Testis (tissue), 3 donors: ENCODE data around the gene SPRY1. TPM values are rescaled to one million over a fixed set of nuclear protein-coding genes. Genes with fewer than 3 reads are reported as not detected.

Experiments used
- DNase-seq: peaks from one replicate; pipeline ENCODE4 v3.0.0-alpha.2; 2019
- H3K27ac ChIP-seq, 2 donors: fragments of 200-600 bp; sonication (generic); one replicate each; pipeline ENCODE4 v1.5.1; 2019
- H3K27me3 ChIP-seq: fragments of 200-600 bp; sonication (generic); one replicate; pipeline ENCODE4 v1.5.1; 2019
- H3K36me3 ChIP-seq: fragments of 200-600 bp; sonication (generic); one replicate; pipeline ENCODE4 v1.5.1; 2017; ENCODE audit warnings: low read depth; ENCODE audit errors: missing control alignments
- H3K4me1 ChIP-seq: fragments of 200-600 bp; sonication (generic); one replicate; pipeline ENCODE4 v1.5.1; 2019
- H3K4me3 ChIP-seq, 2 donors: fragments of 200-600 bp; sonication (generic); one replicate each; pipeline ENCODE4 v1.5.1; 2017 to 2019
- H3K9me3 ChIP-seq: fragments of 200-600 bp; sonication (generic); one replicate; pipeline ENCODE4 v1.5.1; 2017
- POLR2A ChIP-seq: fragments of 450-650 bp; IDR thresholded peaks from one replicate; pipeline ENCODE4 v1.6.1; 2017; ENCODE audit warnings: antibody characterized with exemption, mild to moderate bottlenecking, moderate library complexity
- WGBS, 2 donors: methylation state at CpG; one replicate each; pipeline ENCODE4 v1.1.5; 2018; 5-methylcytosine and 5-hydroxymethylcytosine counted together
- intact Hi-C: fragments of 100-400 bp; cut with DNase I; formaldehyde crosslinking; loops from one replicate; pipeline ENCODE4 v1.15.1; 2023; ENCODE audit warnings: low total_unique reads
- polyA plus RNA-seq: library from polyadenylated mRNA; stranded (reverse); fragments of 350-450 nt; fragmentation: Illumina TruSeq; extraction: RNeasy Lipid Tissue Mini Kit (QIAGEN cat#74804); gene quantifications from one replicate; pipeline ENCODE4 v1.2.3, GENCODE V29; 2014; ENCODE audit warnings: low read depth, low replicate concordance; ENCODE audit not compliant: insufficient read depth
- total RNA-seq, 2 donors: library from RNA; depleted of rRNA; stranded (reverse); fragments of >200 nt; gene quantifications; one replicate each; pipeline ENCODE4 v1.2.3, GENCODE V29; 2016
- TF ChIP-seq, protein P1 (sequence below), 3 experiments: fragments of 450-650 bp in 2 of 3; fragments of 200-600 bp in 1 of 3; sonication (generic) in 1 of 3; IDR thresholded peaks; one replicate each; pipeline ENCODE4 v1.5.1; 2016 to 2019; ENCODE audit warnings: antibody characterized with exemption in 3 of 3, mild to moderate bottlenecking in 2 of 3, moderate library complexity in 1 of 3

The SPRY1 gene
- total and polyA plus RNA-seq, 3 donors from 2014 or later = 30.2 to 52.0 (median 36.0) TPM

DNA sequence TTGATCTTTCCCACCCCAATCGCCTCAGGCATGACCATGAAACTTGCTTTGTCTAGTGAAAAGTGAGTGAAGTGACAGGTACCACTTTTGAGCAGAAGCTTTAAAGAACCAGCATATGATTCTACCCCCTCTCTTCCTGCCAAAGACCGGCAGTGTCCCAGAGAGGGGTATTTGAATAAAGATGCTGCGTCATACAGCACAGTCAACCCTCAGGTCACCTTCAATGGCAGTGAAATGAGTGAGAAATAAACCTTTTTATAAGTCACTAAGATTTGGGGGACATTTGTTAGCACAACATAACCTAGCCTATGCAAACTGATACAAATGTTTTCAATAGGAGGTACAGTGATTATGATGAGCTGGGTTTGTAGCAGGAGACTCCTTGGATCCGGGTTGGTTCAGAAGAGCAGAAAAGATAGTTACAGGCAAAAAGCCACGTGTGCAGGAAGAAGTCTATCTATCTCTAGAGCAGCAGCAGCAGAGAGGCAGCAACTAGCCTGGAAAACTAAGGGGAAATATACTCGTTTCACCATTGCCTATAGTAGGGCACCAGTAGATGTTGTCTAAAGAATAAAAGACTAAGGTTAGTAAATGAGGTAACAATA is 30.3 kb upstream of the SPRY1 start:
- Histone ChIP-seq H3K27me3 (no peaks in the 10 kb centered on the region), H3K9me3 (no peaks in the 10 kb centered on the region), H3K4me3 (no peak overlapping the region), H3K4me1 (no peaks in the 10 kb centered on the region), H3K36me3 (no peaks in the 10 kb centered on the region), H3K27ac (no peak overlapping the region)
- DNase-seq = no peak
- no peak for TF ChIP-seq POLR2A
- TF ChIP-seq, protein P1, sequence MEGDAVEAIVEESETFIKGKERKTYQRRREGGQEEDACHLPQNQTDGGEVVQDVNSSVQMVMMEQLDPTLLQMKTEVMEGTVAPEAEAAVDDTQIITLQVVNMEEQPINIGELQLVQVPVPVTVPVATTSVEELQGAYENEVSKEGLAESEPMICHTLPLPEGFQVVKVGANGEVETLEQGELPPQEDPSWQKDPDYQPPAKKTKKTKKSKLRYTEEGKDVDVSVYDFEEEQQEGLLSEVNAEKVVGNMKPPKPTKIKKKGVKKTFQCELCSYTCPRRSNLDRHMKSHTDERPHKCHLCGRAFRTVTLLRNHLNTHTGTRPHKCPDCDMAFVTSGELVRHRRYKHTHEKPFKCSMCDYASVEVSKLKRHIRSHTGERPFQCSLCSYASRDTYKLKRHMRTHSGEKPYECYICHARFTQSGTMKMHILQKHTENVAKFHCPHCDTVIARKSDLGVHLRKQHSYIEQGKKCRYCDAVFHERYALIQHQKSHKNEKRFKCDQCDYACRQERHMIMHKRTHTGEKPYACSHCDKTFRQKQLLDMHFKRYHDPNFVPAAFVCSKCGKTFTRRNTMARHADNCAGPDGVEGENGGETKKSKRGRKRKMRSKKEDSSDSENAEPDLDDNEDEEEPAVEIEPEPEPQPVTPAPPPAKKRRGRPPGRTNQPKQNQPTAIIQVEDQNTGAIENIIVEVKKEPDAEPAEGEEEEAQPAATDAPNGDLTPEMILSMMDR (IDR thresholded peaks at IDR 0.05) = no peak
- intact Hi-C loops = no loop called here
- WGBS, 2 donors = 70 to 80% methylated on average over 6 of the region's 6 CpGs

DNA sequence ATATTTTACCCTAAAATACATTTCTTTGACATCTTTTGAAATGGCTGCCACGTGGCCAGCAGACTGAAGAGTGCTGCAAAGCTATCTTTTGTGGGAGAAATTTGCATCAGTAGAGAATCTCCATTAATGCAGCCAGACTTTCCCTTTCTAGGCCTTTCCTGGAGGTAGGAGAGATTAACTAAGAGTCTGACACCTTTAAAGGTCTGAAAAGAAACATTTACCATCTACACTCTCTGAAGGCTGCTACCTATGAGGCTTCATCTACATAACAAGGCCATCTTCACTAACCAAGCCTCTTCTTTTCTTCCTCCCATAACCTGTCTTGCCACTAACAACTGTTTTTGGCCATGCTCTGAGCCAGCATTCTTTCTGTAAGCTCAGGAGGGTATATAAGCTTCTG is 17.8 kb upstream of the SPRY1 start:
- intact Hi-C loops = no loop called here
- H3K27ac ChIP-seq = no peak overlapping the region
- no peaks in the 10 kb centered on the region for H3K27me3 ChIP-seq
- DNase-seq = no peak
- TF ChIP-seq POLR2A = no peak
- TF ChIP-seq, protein P1 (IDR thresholded peaks at IDR 0.05) = no peak
- H3K4me1 ChIP-seq = no peaks in the 10 kb centered on the region
- no peak overlapping the region for H3K4me3 ChIP-seq
- 79 to 92% methylated on average over 1 of the region's 1 CpG for whole genome bisulfite sequencing, 2 donors
- no peaks in the 10 kb centered on the region for H3K36me3 ChIP-seq
- no peaks in the 10 kb centered on the region for H3K9me3 ChIP-seq

DNA sequence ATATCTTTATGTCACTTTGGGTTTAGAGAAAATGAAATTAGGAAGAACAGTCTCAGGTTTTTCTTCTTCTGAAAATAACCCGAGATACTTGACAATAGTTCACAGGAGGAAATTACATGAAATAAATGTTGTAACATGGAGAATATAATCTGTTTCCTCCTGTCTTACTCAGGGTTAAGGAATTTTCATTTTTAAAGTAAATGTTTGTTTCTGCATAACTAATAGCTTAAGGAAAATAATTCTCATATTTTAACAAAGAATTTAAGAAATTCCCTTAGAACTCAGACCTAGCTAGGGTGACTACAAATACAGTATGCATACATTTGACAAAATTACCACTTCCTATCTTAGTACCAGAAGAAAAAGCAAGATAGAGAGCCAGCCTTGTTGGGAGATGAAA is 17.2 kb upstream of the SPRY1 start:
- Histone ChIP-seq H3K27ac (no peak overlapping the region), H3K9me3 (no peaks in the 10 kb centered on the region), H3K4me3 (no peak overlapping the region), H3K27me3 (no peaks in the 10 kb centered on the region), H3K4me1 (no peaks in the 10 kb centered on the region), H3K36me3 (no peaks in the 10 kb centered on the region)
- no peak for DNase-seq
- intact Hi-C loops = no loop called here
- no peak for TF ChIP-seq POLR2A
- TF ChIP-seq, protein P1 (IDR thresholded peaks at IDR 0.05) = no peak
- WGBS, 2 donors = 74 to 75% methylated on average over 1 of the region's 1 CpG

GRCh38 chr4:123380728-123381716 is 15.6 kb upstream of the SPRY1 start:
- intact Hi-C loops = no loop called here
- Histone ChIP-seq H3K4me1 (no peaks in the 10 kb centered on the region), H3K4me3 (no peak overlapping the region), H3K27ac (no peak overlapping the region), H3K27me3 (no peaks in the 10 kb centered on the region), H3K9me3 (no peaks in the 10 kb centered on the region), H3K36me3 (no peaks in the 10 kb centered on the region)
- WGBS, 2 donors = 83 to 88% methylated on average over 3 of the region's 3 CpGs
- no peak for TF ChIP-seq POLR2A
- TF ChIP-seq, protein P1 (IDR thresholded peaks at IDR 0.05) = no peak
- no peak for DNase-seq
